ENCODE data around the gene GCFC2. TPM values are rescaled to one million over a fixed set of nuclear protein-coding genes. Genes with fewer than 3 reads are reported as not detected.

Gene GCFC2
- polyA plus RNA-seq, 3 donors = 5.5 to 10.9 (median 9.0) TPM

DNA sequence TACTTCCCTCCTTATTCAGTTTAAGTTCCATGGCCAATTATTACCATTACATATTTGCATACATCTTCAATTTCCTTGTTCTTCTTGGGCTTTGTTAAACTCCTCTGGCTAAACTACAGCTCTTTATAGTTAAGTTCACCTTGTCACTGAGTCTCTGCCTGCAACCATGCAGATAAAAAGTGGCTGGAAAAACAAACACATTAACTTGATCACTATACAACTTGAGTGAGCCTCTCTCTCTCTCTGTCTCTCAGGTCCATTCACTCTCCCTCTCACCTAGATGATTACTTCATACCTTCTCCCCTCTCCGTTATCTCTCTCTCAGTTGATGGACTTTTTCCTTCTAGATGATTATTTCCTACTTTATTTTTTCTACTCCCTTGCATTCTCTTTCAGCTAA, 30.3 kb downstream of the GCFC2 start:
- H3K27ac Mint-ChIP-seq = peak overlapping the region in 1 of 7 donors; percentile 13

DNA sequence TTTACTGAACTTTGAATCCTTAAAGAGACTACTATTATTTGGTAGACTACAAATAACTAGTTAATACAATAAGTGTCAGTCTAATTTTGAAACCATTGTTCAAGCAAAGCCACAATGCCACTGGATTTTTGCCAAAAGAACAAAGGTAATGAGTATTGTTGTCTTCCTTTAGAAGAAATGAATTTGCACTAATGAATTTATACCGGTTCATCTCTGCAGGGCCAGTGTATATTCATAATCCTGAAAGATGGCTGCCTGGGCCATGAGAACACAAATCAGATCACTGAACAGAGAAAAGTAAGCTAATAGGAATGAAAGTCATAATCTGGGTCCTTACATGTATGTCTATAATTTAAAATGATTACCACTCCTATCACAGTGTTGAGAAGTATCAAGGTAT, 31.2 kb downstream of the GCFC2 start:
- TF ChIP-seq, protein P1, sequence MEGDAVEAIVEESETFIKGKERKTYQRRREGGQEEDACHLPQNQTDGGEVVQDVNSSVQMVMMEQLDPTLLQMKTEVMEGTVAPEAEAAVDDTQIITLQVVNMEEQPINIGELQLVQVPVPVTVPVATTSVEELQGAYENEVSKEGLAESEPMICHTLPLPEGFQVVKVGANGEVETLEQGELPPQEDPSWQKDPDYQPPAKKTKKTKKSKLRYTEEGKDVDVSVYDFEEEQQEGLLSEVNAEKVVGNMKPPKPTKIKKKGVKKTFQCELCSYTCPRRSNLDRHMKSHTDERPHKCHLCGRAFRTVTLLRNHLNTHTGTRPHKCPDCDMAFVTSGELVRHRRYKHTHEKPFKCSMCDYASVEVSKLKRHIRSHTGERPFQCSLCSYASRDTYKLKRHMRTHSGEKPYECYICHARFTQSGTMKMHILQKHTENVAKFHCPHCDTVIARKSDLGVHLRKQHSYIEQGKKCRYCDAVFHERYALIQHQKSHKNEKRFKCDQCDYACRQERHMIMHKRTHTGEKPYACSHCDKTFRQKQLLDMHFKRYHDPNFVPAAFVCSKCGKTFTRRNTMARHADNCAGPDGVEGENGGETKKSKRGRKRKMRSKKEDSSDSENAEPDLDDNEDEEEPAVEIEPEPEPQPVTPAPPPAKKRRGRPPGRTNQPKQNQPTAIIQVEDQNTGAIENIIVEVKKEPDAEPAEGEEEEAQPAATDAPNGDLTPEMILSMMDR (IDR thresholded peaks at IDR 0.05) = no peak
- H3K4me3 ChIP-seq (replicated peaks in 1 of 3; ENCODE audit: low read depth in 2 of 3, low read length in 3 of 3) = no peak overlapping the region
- Mint-ChIP-seq H3K9me3 (no peaks in the 10 kb centered on the region), H3K27me3 (ENCODE audit: low read depth in 3 of 3) (peaks cover 0 to 2% (median 0%) of the 10 kb centered on the region in 3 donors), H3K36me3 (peaks cover 29 to 32% of the 10 kb centered on the region in 2 donors), H3K4me3 (no peak overlapping the region), H3K4me1 (peaks cover 7% of the 10 kb centered on the region), H3K27ac (no peak overlapping the region)
- H3K79me2 ChIP-seq (ENCODE audit: insufficient read depth, low read length) = no peaks in the 10 kb centered on the region
- no peak for DNase-seq
- H3K4me1 ChIP-seq (ENCODE audit: control insufficient read depth in 1 of 2, insufficient read depth in 2 of 2, low read length in 2 of 2) = no peaks in the 10 kb centered on the region
- H3K27ac ChIP-seq (ENCODE audit: low read depth in 1 of 2, low read length in 2 of 2) = no peak overlapping the region
- H3K9ac ChIP-seq (ENCODE audit: insufficient read depth, low read length, poor library complexity, severe bottlenecking) = no peak overlapping the region
- H3K36me3 ChIP-seq (replicated peaks in 1 of 2; ENCODE audit: control insufficient read depth in 1 of 2, insufficient read depth in 2 of 2, low read length in 2 of 2) = peaks cover 2 to 14% of the 10 kb centered on the region in 2 donors
- no peak overlapping the region for H3K4me2 ChIP-seq (replicated peaks; ENCODE audit: extremely low read depth, low read length, poor library complexity, severe bottlenecking)
- no peaks in the 10 kb centered on the region for H3K9me3 ChIP-seq (replicated peaks in 1 of 2; ENCODE audit: control insufficient read depth in 1 of 2, insufficient read depth in 1 of 2, low read length in 2 of 2)
- no peaks in the 10 kb centered on the region for H3K27me3 ChIP-seq (ENCODE audit: control insufficient read depth in 2 of 2, insufficient read depth in 2 of 2, low read length in 2 of 2)
- no peak overlapping the region for H2AFZ ChIP-seq (ENCODE audit: insufficient read depth, low read depth, low read length, poor library complexity, severe bottlenecking)
- no CpG with 5 or more reads among the region's 1 CpG for WGBS (ENCODE audit: insufficient coverage)
- H4K20me1 ChIP-seq (ENCODE audit: insufficient read depth, low read length) = no peaks in the 10 kb centered on the region
- intact Hi-C loops (cut with micrococcal nuclease) = no loop called here

More for the DNA sequence above, 30.3 kb downstream of the GCFC2 start:
- intact Hi-C loops (cut with micrococcal nuclease) = no loop called here
- Histone ChIP-seq H3K4me2 (replicated peaks; ENCODE audit: extremely low read depth, low read length, poor library complexity, severe bottlenecking) (no peak overlapping the region), H3K4me1 (ENCODE audit: control insufficient read depth in 1 of 2, insufficient read depth in 2 of 2, low read length in 2 of 2) (no peaks in the 10 kb centered on the region), H2AFZ (ENCODE audit: insufficient read depth, low read depth, low read length, poor library complexity, severe bottlenecking) (no peak overlapping the region), H3K27ac (ENCODE audit: low read depth in 1 of 2, low read length in 2 of 2) (no peak overlapping the region), H3K4me3 (replicated peaks in 1 of 3; ENCODE audit: low read depth in 2 of 3, low read length in 3 of 3) (no peak overlapping the region), H3K9me3 (replicated peaks in 1 of 2; ENCODE audit: control insufficient read depth in 1 of 2, insufficient read depth in 1 of 2, low read length in 2 of 2) (no peaks in the 10 kb centered on the region), H3K79me2 (ENCODE audit: insufficient read depth, low read length) (no peaks in the 10 kb centered on the region), H4K20me1 (ENCODE audit: insufficient read depth, low read length) (no peaks in the 10 kb centered on the region), H3K9ac (ENCODE audit: insufficient read depth, low read length, poor library complexity, severe bottlenecking) (no peak overlapping the region), H3K36me3 (replicated peaks in 1 of 2; ENCODE audit: control insufficient read depth in 1 of 2, insufficient read depth in 2 of 2, low read length in 2 of 2) (peaks cover 2 to 17% of the 10 kb centered on the region in 2 donors), H3K27me3 (ENCODE audit: control insufficient read depth in 2 of 2, insufficient read depth in 2 of 2, low read length in 2 of 2) (no peaks in the 10 kb centered on the region)
- Mint-ChIP-seq H3K4me1 (peaks cover 7% of the 10 kb centered on the region), H3K36me3 (peaks cover 36 to 38% of the 10 kb centered on the region in 2 donors), H3K9me3 (no peaks in the 10 kb centered on the region), H3K27me3 (ENCODE audit: low read depth in 3 of 3) (peaks cover 0 to 2% (median 0%) of the 10 kb centered on the region in 3 donors), H3K4me3 (no peak overlapping the region)
- TF ChIP-seq, protein P1 (IDR thresholded peaks at IDR 0.05) = no peak
- no peak for DNase-seq
- WGBS (ENCODE audit: insufficient coverage) = 100% methylated on average over 1 of the region's 1 CpG

Measured in CD14-positive monocyte (primary cell).